ENCODE data around the gene EXTL1. TPM values are rescaled to one million over a fixed set of nuclear protein-coding genes. Genes with fewer than 3 reads are reported as not detected.

Gene EXTL1
- total RNA-seq, 2 experiments from 2014 or later: not detected

DNA sequence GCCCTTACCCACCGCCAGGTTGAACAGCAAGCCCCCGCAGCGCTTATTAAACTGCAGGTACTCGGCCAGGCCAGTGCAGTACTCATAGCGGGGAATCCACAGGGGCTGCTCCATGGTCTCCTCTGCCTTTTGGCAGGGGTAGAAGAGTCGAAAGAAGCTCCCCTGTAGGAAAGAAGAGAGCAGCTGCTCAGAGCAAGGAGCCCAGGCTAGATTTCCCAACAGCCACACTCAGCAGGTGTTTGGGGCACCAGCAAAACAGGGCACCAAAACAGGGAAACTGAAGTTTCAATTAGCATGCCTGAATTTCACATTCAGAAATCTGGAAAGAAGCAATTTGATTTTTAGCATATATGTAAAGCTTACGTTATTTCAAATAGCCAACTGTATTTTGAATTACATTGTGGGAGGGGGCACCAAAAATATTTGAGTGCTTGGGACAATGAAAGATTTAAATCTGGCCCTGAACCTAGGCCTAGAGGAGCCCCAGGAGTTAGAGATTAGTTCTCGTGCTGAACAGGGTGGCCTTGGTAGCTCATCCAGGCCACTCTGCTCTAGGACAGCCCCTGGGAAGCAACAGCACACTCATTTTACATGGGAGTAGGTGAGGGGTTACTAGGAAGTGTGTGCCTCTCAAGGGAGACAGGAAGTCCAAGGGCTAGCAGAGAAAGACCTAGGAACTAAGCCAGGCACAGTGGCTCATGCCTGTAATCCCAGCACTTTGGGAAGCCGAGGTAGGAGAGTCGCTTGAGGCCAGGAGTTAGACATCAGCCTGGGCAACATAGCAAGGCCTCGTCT lies 31.9 kb upstream of the EXTL1 start:
- ATAC-seq (ENCODE audit: poor library complexity) (no peak), DNase-seq (peak in 1 of 14 experiments; percentile 7)
- TF ChIP-seq, protein P1, sequence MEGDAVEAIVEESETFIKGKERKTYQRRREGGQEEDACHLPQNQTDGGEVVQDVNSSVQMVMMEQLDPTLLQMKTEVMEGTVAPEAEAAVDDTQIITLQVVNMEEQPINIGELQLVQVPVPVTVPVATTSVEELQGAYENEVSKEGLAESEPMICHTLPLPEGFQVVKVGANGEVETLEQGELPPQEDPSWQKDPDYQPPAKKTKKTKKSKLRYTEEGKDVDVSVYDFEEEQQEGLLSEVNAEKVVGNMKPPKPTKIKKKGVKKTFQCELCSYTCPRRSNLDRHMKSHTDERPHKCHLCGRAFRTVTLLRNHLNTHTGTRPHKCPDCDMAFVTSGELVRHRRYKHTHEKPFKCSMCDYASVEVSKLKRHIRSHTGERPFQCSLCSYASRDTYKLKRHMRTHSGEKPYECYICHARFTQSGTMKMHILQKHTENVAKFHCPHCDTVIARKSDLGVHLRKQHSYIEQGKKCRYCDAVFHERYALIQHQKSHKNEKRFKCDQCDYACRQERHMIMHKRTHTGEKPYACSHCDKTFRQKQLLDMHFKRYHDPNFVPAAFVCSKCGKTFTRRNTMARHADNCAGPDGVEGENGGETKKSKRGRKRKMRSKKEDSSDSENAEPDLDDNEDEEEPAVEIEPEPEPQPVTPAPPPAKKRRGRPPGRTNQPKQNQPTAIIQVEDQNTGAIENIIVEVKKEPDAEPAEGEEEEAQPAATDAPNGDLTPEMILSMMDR (IDR thresholded peaks at IDR 0.05): no peak
- ChIA-PET POLR2A (interaction anchor here (1.2 to 2.9 kb wide), 8 partner anchors 8 to 114 kb away, joined by 3 to 33 read pairs (median 6); partner anchors contain the start of genes PAFAH2 and PAQR7), CTCF (interaction anchor here (0.6 to 3.4 kb wide), 4 partner anchors 8 to 94 kb away, joined by 4 to 30 read pairs (median 7); partner anchors contain the start of gene PAFAH2)
- peak overlapping the region; percentile 81 for H3K27ac Mint-ChIP-seq
- H3K4me1 Mint-ChIP-seq (ENCODE audit: low read depth): peaks cover 79% of the 10 kb centered on the region
- Histone ChIP-seq H3K27me3 (ENCODE audit: control insufficient read depth in 1 of 2, insufficient read depth in 2 of 2, low read length in 2 of 2) (no peaks in the 10 kb centered on the region), H3K4me3 (ENCODE audit: low read length) (peak overlapping the region; percentile 64), H3K4me1 (ENCODE audit: insufficient read depth, low read length) (peaks cover 36% of the 10 kb centered on the region), H3K36me3 (ENCODE audit: insufficient read depth, low read length) (peaks cover 37% of the 10 kb centered on the region), H3K27ac (ENCODE audit: low read depth in 1 of 2, low read length in 2 of 2) (peak overlapping the region; percentile 56 to 67), H3K9me3 (ENCODE audit: control insufficient read depth in 1 of 2, insufficient read depth in 1 of 2, low read length in 2 of 2) (no peaks in the 10 kb centered on the region)
- peaks cover 47% of the 10 kb centered on the region for H3K36me3 Mint-ChIP-seq (ENCODE audit: low read depth)
- intact Hi-C loops (cut with DNase I, micrococcal nuclease): no loop called here
- H3K9me3 Mint-ChIP-seq: no peaks in the 10 kb centered on the region
- no peaks in the 10 kb centered on the region for H3K27me3 Mint-ChIP-seq
- peak overlapping the region; percentile 90 for H3K4me3 Mint-ChIP-seq

DNA sequence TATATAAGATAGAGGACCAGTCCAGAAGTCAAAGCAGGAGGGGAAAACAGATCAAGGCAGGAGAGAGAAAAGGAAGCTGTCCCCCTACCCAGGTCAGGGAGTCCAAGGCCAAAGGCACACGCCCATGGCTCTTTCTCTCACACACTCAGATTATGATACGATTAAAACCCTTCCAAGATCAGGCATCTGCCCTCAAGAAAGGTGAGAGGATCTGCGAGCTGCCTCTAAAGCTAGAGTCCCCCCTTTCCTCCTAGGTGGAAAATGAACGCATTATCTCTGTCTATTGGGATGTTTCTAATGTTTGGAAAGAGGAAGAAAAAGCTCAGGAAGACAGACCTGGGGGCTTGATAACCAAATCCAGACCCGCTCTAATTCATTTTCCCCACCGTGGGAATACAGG lies 31.3 kb upstream of the EXTL1 start:
- no peaks in the 10 kb centered on the region for H3K27me3 ChIP-seq (ENCODE audit: control insufficient read depth in 1 of 2, insufficient read depth in 2 of 2, low read length in 2 of 2)
- Mint-ChIP-seq H3K27ac (peak overlapping the region; percentile 81), H3K4me3 (peak overlapping the region; percentile 90), H3K4me1 (ENCODE audit: low read depth) (peaks cover 84% of the 10 kb centered on the region), H3K9me3 (no peaks in the 10 kb centered on the region), H3K27me3 (no peaks in the 10 kb centered on the region), H3K36me3 (ENCODE audit: low read depth) (peaks cover 44% of the 10 kb centered on the region)
- ChIA-PET POLR2A (interaction anchor here (0.7 to 2.9 kb wide), 12 partner anchors 7 to 115 kb away, joined by 3 to 33 read pairs (median 4); partner anchors contain the start of genes PAFAH2 and PAQR7), CTCF (interaction anchor here (1.0 to 3.4 kb wide), 3 partner anchors 7 to 95 kb away, joined by 3 to 30 read pairs (median 4); partner anchors contain the start of gene PAFAH2)
- H3K4me1 ChIP-seq (ENCODE audit: insufficient read depth, low read length): peaks cover 36% of the 10 kb centered on the region
- intact Hi-C loops (cut with DNase I, micrococcal nuclease): no loop called here
- DNase-seq (no peak), ATAC-seq (ENCODE audit: poor library complexity) (peak; percentile 15)
- TF ChIP-seq, protein P1 (IDR thresholded peaks at IDR 0.05): no peak
- peaks cover 34% of the 10 kb centered on the region for H3K36me3 ChIP-seq (ENCODE audit: insufficient read depth, low read length)
- H3K4me3 ChIP-seq (ENCODE audit: low read length): peak overlapping the region; percentile 64
- H3K9me3 ChIP-seq (ENCODE audit: control insufficient read depth in 1 of 2, insufficient read depth in 1 of 2, low read length in 2 of 2): no peaks in the 10 kb centered on the region
- H3K27ac ChIP-seq (ENCODE audit: low read depth in 1 of 2, low read length in 2 of 2): peak overlapping the region; percentile 56 to 67

DNA sequence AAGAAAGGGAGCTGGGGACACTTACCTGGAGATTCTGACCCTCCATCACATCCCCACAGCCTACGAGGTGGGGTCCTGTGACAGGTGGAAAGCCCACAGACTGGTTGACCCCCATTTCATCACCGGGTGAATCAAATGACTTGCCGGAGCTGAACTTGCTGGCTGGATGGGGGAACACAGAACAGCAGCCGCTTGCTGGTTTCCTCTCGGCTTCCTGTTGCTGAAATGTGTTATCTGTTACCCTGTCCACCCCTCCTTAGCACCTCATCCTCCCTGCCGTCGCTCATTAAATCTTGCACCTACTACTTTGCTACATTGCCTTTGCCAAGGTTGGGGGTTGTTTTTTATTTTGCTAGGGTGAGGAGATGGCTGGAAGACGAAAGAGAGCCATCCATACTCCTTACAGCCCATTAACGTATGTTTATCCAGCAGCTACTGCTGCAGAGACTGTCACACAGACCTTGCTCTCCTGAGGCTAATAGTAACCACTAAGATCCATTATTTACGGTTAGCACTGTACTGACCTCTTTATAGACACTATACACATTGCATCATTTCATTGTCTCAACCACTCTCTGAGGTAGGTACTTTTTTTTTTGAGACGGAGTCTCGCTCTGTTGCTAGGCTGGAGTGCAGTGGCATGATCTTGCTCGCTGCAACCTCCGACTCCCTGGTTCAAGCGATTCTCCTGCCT lies 30.7 kb upstream of the EXTL1 start:
- TF ChIP-seq, protein P1 (IDR thresholded peaks at IDR 0.05): no peak
- H3K27ac ChIP-seq (ENCODE audit: low read depth in 1 of 2, low read length in 2 of 2): peak overlapping the region; percentile 56 to 67
- peaks cover 38% of the 10 kb centered on the region for H3K36me3 Mint-ChIP-seq (ENCODE audit: low read depth)

More for the DNA sequence above, 30.7 kb upstream of the EXTL1 start:
- no peaks in the 10 kb centered on the region for H3K9me3 Mint-ChIP-seq
- intact Hi-C loops (cut with DNase I, micrococcal nuclease): no loop called here
- H3K9me3 ChIP-seq (ENCODE audit: control insufficient read depth in 1 of 2, insufficient read depth in 1 of 2, low read length in 2 of 2): no peaks in the 10 kb centered on the region
- POLR2A ChIA-PET: interaction anchor here (0.7 to 2.9 kb wide), 11 partner anchors 10 to 116 kb away, joined by 3 to 33 read pairs (median 4); partner anchors contain the start of gene PAQR7
- CTCF ChIA-PET: interaction anchor here (1.0 to 3.4 kb wide), 2 partner anchors 70 to 96 kb away, joined by 3 to 30 read pairs; no protein-coding TSS in a partner anchor
- no peaks in the 10 kb centered on the region for H3K27me3 ChIP-seq (ENCODE audit: control insufficient read depth in 1 of 2, insufficient read depth in 2 of 2, low read length in 2 of 2)
- peaks cover 28% of the 10 kb centered on the region for H3K36me3 ChIP-seq (ENCODE audit: insufficient read depth, low read length)
- peak; percentile 12 to 74 (median 44) for DNase-seq
- peak overlapping the region; percentile 64 for H3K4me3 ChIP-seq (ENCODE audit: low read length)
- peak overlapping the region; percentile 81 for H3K27ac Mint-ChIP-seq
- peaks cover 80% of the 10 kb centered on the region for H3K4me1 Mint-ChIP-seq (ENCODE audit: low read depth)
- peak overlapping the region; percentile 90 for H3K4me3 Mint-ChIP-seq
- ATAC-seq (ENCODE audit: poor library complexity): peak; percentile 91
- no peaks in the 10 kb centered on the region for H3K27me3 Mint-ChIP-seq
- H3K4me1 ChIP-seq (ENCODE audit: insufficient read depth, low read length): peaks cover 36% of the 10 kb centered on the region
